GM18508 (cell line): Measurements from ENCODE around the gene COL16A1.

ENCODE experiments used
- ATAC-seq: cut with Tn5 transposase; IDR thresholded peaks from one replicate; pipeline ENCODE4 v1.9.1; 2021; ENCODE audit warnings: moderate number of reproducible peaks; ENCODE audit not compliant: insufficient read depth, unreplicated experiment

Gene COL16A1

GRCh38 chr1:31652891-31653499, 50.8 kb downstream of the COL16A1 start:
- no peak for ATAC-seq

- no peak for ATAC-seq
Observed at GRCh38 chr1:31651766-31652165, 52.1 kb downstream of the COL16A1 start.

- no peak for ATAC-seq
Observed at GRCh38 chr1:31651089-31651420, 52.8 kb downstream of the COL16A1 start.

- ATAC-seq, result no peak
Observed at GRCh38 chr1:31650161-31651088, 53.4 kb downstream of the COL16A1 start.

GRCh38 chr1:31648641-31649357, 55.0 kb downstream of the COL16A1 start:
- no peak for ATAC-seq

GRCh38 chr1:31648190-31648589, 55.6 kb downstream of the COL16A1 start:
- no peak for ATAC-seq

GRCh38 chr1:31647106-31647505, 56.7 kb downstream of the COL16A1 start:
- ATAC-seq, result no peak

- ATAC-seq, result no peak
Observed at GRCh38 chr1:31646259-31646960, 57.4 kb downstream of the COL16A1 start.

- ATAC-seq, result no peak
Observed at GRCh38 chr1:31645274-31645568, 58.6 kb downstream of the COL16A1 start.

GRCh38 chr1:31644560-31645273, 59.1 kb downstream of the COL16A1 start, which contains the start of gene PEF1:
Gene PEF1, minus strand, starts transcription at chr1:31644876. Its CDS starts 12 bp downstream, at chr1:31644864.
- ATAC-seq, result peak; percentile 75

GRCh38 chr1:31643976-31644559, 59.7 kb downstream of the COL16A1 start:
- no peak for ATAC-seq

GRCh38 chr1:31642897-31643296, 60.9 kb downstream of the COL16A1 start:
- no peak for ATAC-seq

GRCh38 chr1:31642366-31642765, 61.5 kb downstream of the COL16A1 start:
- ATAC-seq, result no peak

- no peak for ATAC-seq
Observed at GRCh38 chr1:31640964-31641363, 62.9 kb downstream of the COL16A1 start.

GRCh38 chr1:31640179-31640578, 63.6 kb downstream of the COL16A1 start:
- ATAC-seq, result no peak

- no peak for ATAC-seq
Observed at GRCh38 chr1:31639543-31639942, 64.3 kb downstream of the COL16A1 start.

GRCh38 chr1:31637915-31638673, 65.7 kb downstream of the COL16A1 start:
- no peak for ATAC-seq

- ATAC-seq, result no peak
Observed at GRCh38 chr1:31633117-31633516, 70.7 kb downstream of the COL16A1 start.

- ATAC-seq, result no peak
Observed at GRCh38 chr1:31632649-31633048, 71.2 kb downstream of the COL16A1 start.
